Caco-2 (cell line): ENCODE data around the gene LRP4. TPM values are rescaled to one million over a fixed set of nuclear protein-coding genes. Genes with fewer than 3 reads are reported as not detected.

ENCODE experiments used
- BruUV-seq: library from RNA; stranded (reverse); fragments of 400-500 nt; replicated peaks from 2 replicates; lab custom pipeline; 2021; lab: Mats Ljungman, UMichigan
- CTCF ChIA-PET: fragments of 300-600 bp; sonication (Branson Sonifier 250); formaldehyde crosslinking; loops from one replicate; lab custom pipeline; 2022; ENCODE audit warnings: antibody characterized with exemption; lab: Charles Lee
- POLR2A ChIA-PET: fragments of 300-600 bp; sonication (Branson Sonifier 250); formaldehyde crosslinking; loops from one replicate; lab custom pipeline; 2022; ENCODE audit warnings: antibody characterized with exemption; lab: Charles Lee
- DNase-seq, 2 experiments: peaks; one replicate each; pipeline versions ENCODE4 v3.0.0 to v3.0.0-alpha.2; 2020 to 2022
- H3K27me3 ChIP-seq: replicated peaks from 2 replicates; pipeline ENCODE4 v1.6.0; 2011; ENCODE audit warnings: low read length; ENCODE audit not compliant: control insufficient read depth, insufficient read depth
- H3K36me3 ChIP-seq: 2 replicates; pipeline ENCODE4 v1.5.1; 2011; ENCODE audit warnings: low read length; ENCODE audit not compliant: control insufficient read depth, insufficient read depth
- H3K4me1 ChIP-seq: fragments of 250-450 bp; sonication (Bioruptor Pico); 2 replicates; pipeline ENCODE4 v1.5.1; 2020; ENCODE audit warnings: mild to moderate bottlenecking
- H3K4me3 ChIP-seq: 2 replicates; pipeline ENCODE4 v1.5.1; 2011; ENCODE audit warnings: low read depth, mild to moderate bottlenecking, control low read depth, low read length
- H3K9me3 ChIP-seq: fragments of 250-450 bp; sonication (Bioruptor Pico); 2 replicates; pipeline ENCODE4 v1.5.1; 2020; ENCODE audit warnings: mild to moderate bottlenecking, moderate library complexity
- H3K27ac Mint-ChIP-seq: one replicate; pipeline ENCODE4 v1.8.0; 2022; ENCODE audit warnings: mixed read lengths; ENCODE audit not compliant: unreplicated experiment
- H3K27me3 Mint-ChIP-seq: one replicate; pipeline ENCODE4 v1.8.0; 2022; ENCODE audit warnings: mixed read lengths; ENCODE audit not compliant: insufficient read depth, unreplicated experiment
- H3K36me3 Mint-ChIP-seq: one replicate; pipeline ENCODE4 v1.8.0; 2022; ENCODE audit warnings: mild to moderate bottlenecking, mixed read lengths; ENCODE audit not compliant: insufficient read depth, unreplicated experiment
- H3K4me1 Mint-ChIP-seq: one replicate; pipeline ENCODE4 v1.8.0; 2022; ENCODE audit warnings: low read depth, mixed read lengths; ENCODE audit not compliant: unreplicated experiment
- H3K4me3 Mint-ChIP-seq: one replicate; pipeline ENCODE4 v1.8.0; 2022; ENCODE audit warnings: mild to moderate bottlenecking, moderate library complexity, mixed read lengths; ENCODE audit not compliant: unreplicated experiment
- H3K9me3 Mint-ChIP-seq: one replicate; pipeline ENCODE4 v1.8.0; 2022; ENCODE audit warnings: mixed read lengths; ENCODE audit not compliant: unreplicated experiment
- intact Hi-C: fragments of 100-400 bp; cut with micrococcal nuclease; formaldehyde crosslinking; loops from one replicate; pipeline ENCODE4 v1.10.0; 2022; ENCODE audit not compliant: unreplicated experiment
- total RNA-seq: library from RNA; stranded (reverse); gene quantifications from 2 replicates; pipeline ENCODE4 v1.2.3, GENCODE V29; 2022
- TF ChIP-seq, protein P1 (sequence below), 2 experiments: fragments of 200-600 bp in 1 of 2; IDR thresholded peaks; 1 replicate in 1 of 2; 2 replicates in 1 of 2; pipeline versions ENCODE4 v1.5.1 to v1.8.0; 2011 to 2022; ENCODE audit warnings: antibody characterized with exemption in 1 of 2, control low read depth in 1 of 2, inconsistent platforms in 1 of 2, low read depth in 1 of 2, low read length in 1 of 2, mild to moderate bottlenecking in 1 of 2, moderate library complexity in 1 of 2; ENCODE audit not compliant: insufficient read depth in 1 of 2, severe bottlenecking in 1 of 2, unreplicated experiment in 1 of 2

The LRP4 gene
- total RNA-seq, 1 experiment from 2014 or later, result 11.1 TPM

DNA sequence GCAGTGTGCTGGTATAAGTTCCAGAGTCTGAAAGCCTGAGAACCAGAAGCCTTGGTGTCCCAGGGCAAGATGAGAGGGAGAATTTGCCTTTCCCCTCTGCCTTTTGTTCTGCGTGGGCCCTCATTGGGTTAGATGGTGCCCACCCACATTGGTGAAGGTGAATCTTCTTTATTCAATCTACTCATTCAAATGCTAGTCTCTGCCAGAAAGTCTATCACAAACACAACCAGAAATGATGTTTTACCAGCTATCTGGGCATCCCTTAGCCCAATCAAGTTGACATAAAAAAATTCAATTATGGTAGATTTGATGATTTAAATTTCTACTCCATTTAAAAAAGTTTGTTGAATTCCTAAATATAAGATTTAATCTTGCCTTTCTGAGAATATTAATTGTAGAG lies 40.4 kb upstream of the LRP4 start:
- BruUV-seq, result no TSS peak
- Histone ChIP-seq H3K4me3 (no peak overlapping the region), H3K27me3 (no peaks in the 10 kb centered on the region), H3K4me1 (no peaks in the 10 kb centered on the region), H3K9me3 (no peaks in the 10 kb centered on the region), H3K36me3 (no peaks in the 10 kb centered on the region)
- Mint-ChIP-seq H3K4me3 (no peak overlapping the region), H3K36me3 (no peaks in the 10 kb centered on the region), H3K27me3 (no peaks in the 10 kb centered on the region), H3K4me1 (no peaks in the 10 kb centered on the region), H3K27ac (no peak overlapping the region), H3K9me3 (peaks cover 10% of the 10 kb centered on the region)
- POLR2A ChIA-PET, result no interaction called here
- CTCF ChIA-PET, result no interaction called here
- no peak for DNase-seq
- intact Hi-C loops, result no loop called here
- TF ChIP-seq, protein P1, sequence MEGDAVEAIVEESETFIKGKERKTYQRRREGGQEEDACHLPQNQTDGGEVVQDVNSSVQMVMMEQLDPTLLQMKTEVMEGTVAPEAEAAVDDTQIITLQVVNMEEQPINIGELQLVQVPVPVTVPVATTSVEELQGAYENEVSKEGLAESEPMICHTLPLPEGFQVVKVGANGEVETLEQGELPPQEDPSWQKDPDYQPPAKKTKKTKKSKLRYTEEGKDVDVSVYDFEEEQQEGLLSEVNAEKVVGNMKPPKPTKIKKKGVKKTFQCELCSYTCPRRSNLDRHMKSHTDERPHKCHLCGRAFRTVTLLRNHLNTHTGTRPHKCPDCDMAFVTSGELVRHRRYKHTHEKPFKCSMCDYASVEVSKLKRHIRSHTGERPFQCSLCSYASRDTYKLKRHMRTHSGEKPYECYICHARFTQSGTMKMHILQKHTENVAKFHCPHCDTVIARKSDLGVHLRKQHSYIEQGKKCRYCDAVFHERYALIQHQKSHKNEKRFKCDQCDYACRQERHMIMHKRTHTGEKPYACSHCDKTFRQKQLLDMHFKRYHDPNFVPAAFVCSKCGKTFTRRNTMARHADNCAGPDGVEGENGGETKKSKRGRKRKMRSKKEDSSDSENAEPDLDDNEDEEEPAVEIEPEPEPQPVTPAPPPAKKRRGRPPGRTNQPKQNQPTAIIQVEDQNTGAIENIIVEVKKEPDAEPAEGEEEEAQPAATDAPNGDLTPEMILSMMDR (IDR thresholded peaks at IDR 0.05; ENCODE audit: insufficient read depth in 1 of 2, low read depth in 1 of 2, low read length in 1 of 2, severe bottlenecking in 1 of 2, unreplicated experiment in 1 of 2), result no peak

DNA sequence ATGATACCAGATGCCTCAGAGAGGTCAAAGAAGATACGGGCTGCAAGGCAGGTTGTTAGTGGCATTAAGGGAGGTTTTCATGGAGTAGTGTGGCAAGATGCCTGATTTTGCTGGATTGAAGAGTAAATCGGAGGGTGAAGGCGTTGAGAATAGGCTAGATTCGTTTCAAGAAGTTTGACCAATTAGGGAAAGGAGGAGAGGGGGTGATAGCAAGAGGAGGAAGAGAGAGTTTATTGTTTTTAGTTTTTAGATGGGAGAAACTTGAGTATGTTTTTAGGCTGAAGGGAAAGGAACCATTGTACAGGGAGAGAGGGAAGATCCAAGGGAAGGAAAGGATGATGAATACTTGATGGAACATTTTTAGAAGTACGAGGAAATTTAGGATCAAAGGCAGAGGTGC lies 34.7 kb upstream of the LRP4 start:
- no peak overlapping the region for H3K27ac Mint-ChIP-seq

DNA sequence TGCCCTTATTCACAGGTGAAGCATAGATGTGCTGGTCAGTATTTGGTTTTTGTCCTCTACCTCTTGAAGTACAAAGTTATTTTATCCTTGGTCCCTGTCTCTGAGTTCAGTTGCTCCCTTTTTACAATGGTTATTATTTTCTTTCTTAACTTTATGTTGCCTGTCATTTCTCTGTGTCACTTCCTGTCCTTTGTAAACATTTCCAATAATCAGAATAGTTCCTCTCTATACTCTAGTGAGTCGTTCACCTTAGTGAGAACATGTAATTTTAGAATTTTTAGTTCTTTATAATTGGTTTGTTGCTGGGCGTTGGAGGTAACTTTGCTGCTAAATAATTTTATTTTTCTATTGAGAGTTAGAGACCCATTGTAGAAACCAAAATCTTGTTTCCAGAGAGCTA lies 34.2 kb upstream of the LRP4 start:
- no peaks in the 10 kb centered on the region for H3K36me3 ChIP-seq
- ChIA-PET CTCF (no interaction called here), POLR2A (no interaction called here)
- DNase-seq, result no peak
- no TSS peak for BruUV-seq
- no peaks in the 10 kb centered on the region for H3K27me3 Mint-ChIP-seq
- H3K4me3 Mint-ChIP-seq, result no peak overlapping the region
- H3K4me3 ChIP-seq, result no peak overlapping the region
- intact Hi-C loops, result no loop called here
- TF ChIP-seq, protein P1 (IDR thresholded peaks at IDR 0.05; ENCODE audit: insufficient read depth in 1 of 2, low read depth in 1 of 2, low read length in 1 of 2, severe bottlenecking in 1 of 2, unreplicated experiment in 1 of 2), result no peak
- peaks cover 16% of the 10 kb centered on the region for H3K4me1 ChIP-seq
- peaks cover 7% of the 10 kb centered on the region for H3K4me1 Mint-ChIP-seq
- H3K36me3 Mint-ChIP-seq, result no peaks in the 10 kb centered on the region
- H3K9me3 ChIP-seq, result no peaks in the 10 kb centered on the region
- H3K9me3 Mint-ChIP-seq, result no peaks in the 10 kb centered on the region
- no peak overlapping the region for H3K27ac Mint-ChIP-seq
- no peaks in the 10 kb centered on the region for H3K27me3 ChIP-seq

More for the DNA sequence above, 34.7 kb upstream of the LRP4 start:
- no TSS peak for BruUV-seq
- H3K4me3 Mint-ChIP-seq, result no peak overlapping the region
- no peaks in the 10 kb centered on the region for H3K27me3 ChIP-seq
- H3K9me3 ChIP-seq, result no peaks in the 10 kb centered on the region
- TF ChIP-seq, protein P1 (IDR thresholded peaks at IDR 0.05; ENCODE audit: insufficient read depth in 1 of 2, low read depth in 1 of 2, low read length in 1 of 2, severe bottlenecking in 1 of 2, unreplicated experiment in 1 of 2), result no peak
- intact Hi-C loops, result no loop called here
- ChIA-PET POLR2A (no interaction called here), CTCF (no interaction called here)
- H3K36me3 Mint-ChIP-seq, result no peaks in the 10 kb centered on the region
- no peak overlapping the region for H3K4me3 ChIP-seq
- no peaks in the 10 kb centered on the region for H3K9me3 Mint-ChIP-seq
- no peaks in the 10 kb centered on the region for H3K36me3 ChIP-seq
- no peaks in the 10 kb centered on the region for H3K27me3 Mint-ChIP-seq
- DNase-seq, result no peak
- H3K4me1 Mint-ChIP-seq, result peaks cover 4% of the 10 kb centered on the region
- H3K4me1 ChIP-seq, result peaks cover 12% of the 10 kb centered on the region
